Hepatocyte (in vitro differentiated cells): ENCODE data around the gene FBXL13. TPM values are rescaled to one million over a fixed set of nuclear protein-coding genes. Genes with fewer than 3 reads are reported as not detected.
A peak's percentile ranks its signal among the peaks of the same experiment; 100 is the strongest.
"Not testable (repeated sequence)": the region's sequence is repeated elsewhere in the genome, so short reads cannot be mapped to it uniquely, and the experiment has no call there.

Source experiments
- DNase-seq: peaks from one replicate; pipeline ENCODE4 v3.0.0-alpha.2; 2016; ENCODE audit warnings: low spot score
- H2AFZ ChIP-seq: fragments of 200-600 bp; sonication (generic); 2 replicates; pipeline ENCODE4 v1.6.0; 2016; ENCODE audit warnings: antibody characterized with exemption, mild to moderate bottlenecking
- H3K27ac ChIP-seq: fragments of 200-600 bp; sonication (generic); 2 replicates; pipeline ENCODE4 v1.5.1; 2016; ENCODE audit warnings: mild to moderate bottlenecking
- H3K27me3 ChIP-seq: fragments of 200-600 bp; sonication (generic); 2 replicates; pipeline ENCODE4 v1.6.1; 2016
- H3K36me3 ChIP-seq: fragments of 200-600 bp; sonication (generic); replicated peaks from 2 replicates; pipeline ENCODE4 v1.5.1; 2016; ENCODE audit warnings: low read depth; ENCODE audit not compliant: insufficient read depth
- H3K4me1 ChIP-seq: fragments of 200-600 bp; sonication (generic); 2 replicates; pipeline ENCODE4 v1.5.1; 2016; ENCODE audit warnings: mild to moderate bottlenecking, moderate library complexity; ENCODE audit not compliant: insufficient read depth
- H3K4me2 ChIP-seq: fragments of 200-600 bp; sonication (generic); 2 replicates; pipeline ENCODE4 v1.6.0; 2016
- H3K4me3 ChIP-seq: fragments of 200-600 bp; sonication (generic); 2 replicates; pipeline ENCODE4 v1.5.1; 2016; ENCODE audit warnings: mild to moderate bottlenecking
- H3K79me2 ChIP-seq: fragments of 200-600 bp; sonication (generic); 2 replicates; pipeline ENCODE4 v1.6.0; 2017; ENCODE audit warnings: mild to moderate bottlenecking
- H3K9me2 ChIP-seq: fragments of 200-600 bp; sonication (generic); replicated peaks from 2 replicates; pipeline ENCODE4 v1.6.0; 2017; ENCODE audit warnings: mild to moderate bottlenecking; ENCODE audit not compliant: insufficient read depth
- H3K9me3 ChIP-seq: fragments of 200-600 bp; sonication (generic); 2 replicates; pipeline ENCODE4 v1.5.1; 2016; ENCODE audit warnings: low read depth, mild to moderate bottlenecking
- H4K20me1 ChIP-seq: fragments of 200-600 bp; sonication (generic); 2 replicates; pipeline ENCODE4 v1.6.0; 2016; ENCODE audit warnings: mild to moderate bottlenecking; ENCODE audit not compliant: insufficient read depth, poor library complexity, severe bottlenecking
- CTCF ChIP-seq: fragments of 200-600 bp; sonication (generic); IDR thresholded peaks from 2 replicates; pipeline ENCODE4 v1.5.1; 2016; ENCODE audit warnings: antibody characterized with exemption, mild to moderate bottlenecking; ENCODE audit not compliant: poor library complexity
- EZH2 ChIP-seq: fragments of 200-600 bp; sonication (generic); IDR thresholded peaks from 2 replicates; pipeline ENCODE4 v1.6.1; 2016; ENCODE audit warnings: antibody characterized with exemption, mild to moderate bottlenecking, borderline replicate concordance
- EZH2phosphoT487 ChIP-seq: fragments of 200-600 bp; sonication (generic); IDR thresholded peaks from one replicate; pipeline ENCODE4 v1.6.1; 2018; ENCODE audit warnings: antibody characterized with exemption, mild to moderate bottlenecking, low read depth, moderate library complexity; ENCODE audit not compliant: unreplicated experiment, severe bottlenecking
- WGBS: methylation state at CpG from one replicate; pipeline ENCODE4 v1.1.6; 2016; ENCODE audit warnings: low lambda C conversion rate; ENCODE audit errors: missing lambda C conversion rate; 5-methylcytosine and 5-hydroxymethylcytosine counted together
- polyA plus RNA-seq: library from polyadenylated mRNA; unstranded; fragments of >200 nt; fragmentation: Nextera tagmentation; extraction: Ambion mirVana; gene quantifications from 2 replicates; pipeline ENCODE4 v1.2.1, GENCODE V29; 2016
- total RNA-seq: library from RNA; depleted of rRNA; stranded (reverse); fragments of >200 nt; gene quantifications from 2 replicates; pipeline ENCODE4 v1.2.3, GENCODE V29; 2014

Gene FBXL13
- total and polyA plus RNA-seq, 2 experiments from 2014 or later: 0.30 to 1.8 TPM

DNA sequence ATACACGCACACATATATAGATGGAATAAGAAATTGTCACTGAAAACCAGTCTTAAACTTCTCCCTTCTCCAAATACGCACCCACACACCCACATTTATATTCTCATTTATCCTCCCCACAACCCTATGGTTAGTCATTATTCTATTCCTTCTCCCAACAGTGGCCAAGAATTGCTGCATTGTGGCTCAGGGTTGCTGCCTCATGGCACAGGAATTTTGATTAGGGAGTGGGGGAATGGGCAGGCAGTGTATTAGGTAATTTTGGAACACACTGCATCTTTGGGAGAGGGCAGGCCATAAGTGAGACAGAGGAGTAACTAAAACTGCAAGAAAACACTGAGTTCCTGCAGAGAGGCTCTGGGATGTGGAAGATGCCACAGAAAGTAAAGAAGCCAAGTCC, 38.6 kb upstream of the FBXL13 start:
- H3K9me3 ChIP-seq: no peaks in the 10 kb centered on the region
- no peak overlapping the region for H3K4me2 ChIP-seq
- H3K27me3 ChIP-seq: no peaks in the 10 kb centered on the region
- H2AFZ ChIP-seq: no peak overlapping the region
- H3K36me3 ChIP-seq: no peaks in the 10 kb centered on the region
- TF ChIP-seq EZH2 (no peak), CTCF (no peak), EZH2phosphoT487 (no peak)
- no peaks in the 10 kb centered on the region for H4K20me1 ChIP-seq
- H3K27ac ChIP-seq: no peak overlapping the region
- H3K9me2 ChIP-seq: no peaks in the 10 kb centered on the region
- no peak overlapping the region for H3K4me3 ChIP-seq
- no peaks in the 10 kb centered on the region for H3K4me1 ChIP-seq
- WGBS: 98% methylated on average over 2 of the region's 2 CpGs
- H3K79me2 ChIP-seq: no peaks in the 10 kb centered on the region
- no peak for DNase-seq

DNA sequence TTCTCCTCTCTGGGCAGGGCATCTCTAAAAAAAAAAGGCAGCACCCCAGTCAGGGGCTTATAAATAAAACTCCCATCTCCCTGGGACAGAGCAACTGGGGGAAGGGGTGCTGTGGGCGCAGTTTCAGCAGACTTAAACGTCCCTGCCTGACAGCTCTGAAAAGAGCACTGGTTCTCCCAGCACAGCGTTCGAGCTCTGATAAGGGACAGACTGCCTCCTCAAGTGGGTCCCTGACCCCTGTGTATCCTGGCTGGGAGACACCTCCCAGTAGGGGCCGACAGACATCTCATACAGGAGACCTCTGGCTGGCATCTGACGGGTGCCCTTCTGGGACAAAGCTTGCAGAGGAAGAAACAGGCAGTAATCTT, 32.1 kb upstream of the FBXL13 start:
- H3K4me2 ChIP-seq: peak overlapping the region; percentile 25
- not testable (repeated sequence) for H3K79me2 ChIP-seq, H3K27ac ChIP-seq, DNase-seq, H2AFZ ChIP-seq, H3K36me3 ChIP-seq, H3K27me3 ChIP-seq, H4K20me1 ChIP-seq, H3K4me3 ChIP-seq, H3K9me2 ChIP-seq, H3K9me3 ChIP-seq, H3K4me1 ChIP-seq
- WGBS: 31% methylated on average over 6 of the region's 6 CpGs

DNA sequence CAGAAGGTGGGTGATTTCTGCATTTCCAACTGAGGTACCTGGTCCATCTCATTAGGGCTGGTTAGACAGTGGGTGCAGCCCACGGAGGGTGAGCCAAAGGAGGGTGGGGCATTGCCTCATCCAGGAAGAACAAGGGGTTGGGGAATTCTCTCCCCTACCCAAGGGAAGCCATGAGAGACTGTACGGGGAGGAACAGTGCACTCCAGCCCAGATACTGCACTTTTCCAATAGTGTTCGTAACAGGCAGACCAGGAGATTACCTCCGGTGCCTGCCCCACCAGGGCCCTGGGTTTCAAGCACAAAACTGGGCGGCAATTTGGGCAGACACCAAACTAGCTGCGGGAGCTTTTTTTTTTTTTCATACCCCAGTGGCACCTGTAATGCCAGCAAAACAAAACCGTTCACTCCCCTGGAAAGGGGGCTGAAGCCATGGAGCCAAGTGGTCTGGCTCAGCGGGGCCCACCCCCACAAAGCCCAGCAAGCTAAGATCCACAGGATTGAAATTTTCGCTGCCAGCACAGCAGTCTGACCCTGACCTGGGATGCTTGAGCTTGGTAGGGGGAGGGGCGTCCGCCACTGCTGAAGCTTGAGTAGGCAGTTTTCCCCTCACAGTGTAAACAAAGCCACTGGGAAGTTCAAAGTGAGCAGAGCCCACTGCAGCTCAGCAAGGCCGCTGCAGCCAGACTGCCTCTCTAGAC, 31.6 kb upstream of the FBXL13 start:
- no peak for TF ChIP-seq EZH2phosphoT487
- TF ChIP-seq CTCF: no peak
- no peak for TF ChIP-seq EZH2
- Histone ChIP-seq H2AFZ (no peak overlapping the region), H3K79me2 (no peaks in the 10 kb centered on the region), H3K9me2 (no peaks in the 10 kb centered on the region), H3K4me3 (no peak overlapping the region), H3K27me3 (no peaks in the 10 kb centered on the region), H3K27ac (peak overlapping the region; percentile 43), H3K36me3 (no peaks in the 10 kb centered on the region), H3K9me3 (no peaks in the 10 kb centered on the region), H4K20me1 (no peaks in the 10 kb centered on the region), H3K4me1 (peaks cover 10% of the 10 kb centered on the region), H3K4me2 (peak overlapping the region; percentile 25)
- DNase-seq: peak; percentile 66
- WGBS: 34% methylated on average over 12 of the region's 12 CpGs

GRCh38 chr7:103101543-103101942, 26.9 kb upstream of the FBXL13 start:
- WGBS: 43% methylated on average over 2 of the region's 2 CpGs
- no peaks in the 10 kb centered on the region for H3K27me3 ChIP-seq
- H3K4me1 ChIP-seq: peaks cover 6% of the 10 kb centered on the region
- H3K4me2 ChIP-seq: no peak overlapping the region
- no peak overlapping the region for H2AFZ ChIP-seq
- H4K20me1 ChIP-seq: no peaks in the 10 kb centered on the region
- no peak for DNase-seq
- no peak overlapping the region for H3K27ac ChIP-seq
- H3K4me3 ChIP-seq: no peak overlapping the region
- no peaks in the 10 kb centered on the region for H3K9me3 ChIP-seq
- H3K79me2 ChIP-seq: no peaks in the 10 kb centered on the region
- H3K36me3 ChIP-seq: no peaks in the 10 kb centered on the region
- no peaks in the 10 kb centered on the region for H3K9me2 ChIP-seq
- no peak for TF ChIP-seq EZH2
- no peak for TF ChIP-seq EZH2phosphoT487
- TF ChIP-seq CTCF: no peak
